Endothelial cell of umbilical vein (primary cell): ENCODE measurements around the gene SETBP1. TPM values are rescaled to one million over a fixed set of nuclear protein-coding genes. Genes with fewer than 3 reads are reported as not detected.

ENCODE experiments used
- BruUV-seq: library from RNA; stranded (reverse); fragments of 400-500 nt; replicated peaks from 2 replicates; lab custom pipeline; 2021; lab: Mats Ljungman, UMichigan
- CTCF ChIA-PET: fragments of 300-600, 350-600 bp; sonication (Branson Sonifier 250); formaldehyde crosslinking; loops from one replicate; lab custom pipeline; 2021; ENCODE audit warnings: antibody characterized with exemption, inconsistent platforms; lab: Charles Lee
- POLR2A ChIA-PET: fragments of 300-600, 350-600 bp; sonication (Branson Sonifier 250); formaldehyde crosslinking; loops from one replicate; lab custom pipeline; 2021; ENCODE audit warnings: antibody characterized with exemption, inconsistent platforms; lab: Charles Lee
- DNase-seq: peaks from one replicate; pipeline ENCODE4 v3.0.0-alpha.2; 2011; ENCODE audit warnings: low read depth, low spot score
- FAIRE-seq: peaks from 2 replicates; lab custom pipeline; 2011; peaks lifted over from hg19 to GRCh38; lab: Jason Lieb, UNC
- H2AFZ ChIP-seq: 2 replicates; pipeline ENCODE4 v1.6.0; 2012; ENCODE audit warnings: low read depth, low read length, control low read depth, inconsistent platforms
- H3K27ac ChIP-seq: 2 replicates; pipeline ENCODE4 v1.5.1; 2011; ENCODE audit warnings: low read depth, mild to moderate bottlenecking, control low read depth, low read length, moderate library complexity; ENCODE audit not compliant: insufficient read depth
- H3K27me3 ChIP-seq, 2 experiments: 2 replicates each; pipeline versions ENCODE4 v1.6.0 to v1.6.1; 2011; ENCODE audit warnings: low read length in 2 of 2, mixed read lengths in 1 of 2; ENCODE audit not compliant: control insufficient read depth in 2 of 2, insufficient read depth in 2 of 2
- H3K36me3 ChIP-seq, 2 experiments: 2 replicates in 1 of 2; 3 replicates in 1 of 2; pipeline ENCODE4 v1.5.1; 2011; ENCODE audit warnings: low read length in 2 of 2, mild to moderate bottlenecking in 1 of 2, moderate library complexity in 1 of 2; ENCODE audit not compliant: control insufficient read depth in 2 of 2, insufficient read depth in 2 of 2; ENCODE audit errors: extremely low read depth in 1 of 2
- H3K4me1 ChIP-seq: 3 replicates; pipeline ENCODE4 v1.5.1; 2011; ENCODE audit warnings: mild to moderate bottlenecking, low read length; ENCODE audit not compliant: control insufficient read depth, insufficient read depth; ENCODE audit errors: extremely low read depth
- H3K4me2 ChIP-seq: 2 replicates; pipeline ENCODE4 v1.6.1; 2011; ENCODE audit warnings: low read length, control low read depth, mixed read lengths; ENCODE audit not compliant: insufficient read depth
- H3K4me3 ChIP-seq, 3 experiments: fragments of 200-600 bp in 1 of 3; sonication (generic), shearing (Covaris generic) in 1 of 3; replicated peaks in 1 of 3; 2 replicates each; pipeline ENCODE4 v1.5.1; 2011 to 2016; ENCODE audit warnings: control low read depth in 3 of 3, low read length in 3 of 3, mild to moderate bottlenecking in 2 of 3, inconsistent platforms in 1 of 3, low read depth in 1 of 3, moderate library complexity in 1 of 3; ENCODE audit not compliant: insufficient read depth in 1 of 3
- H3K79me2 ChIP-seq: 2 replicates; pipeline ENCODE4 v1.6.0; 2012; ENCODE audit warnings: low read length, inconsistent platforms; ENCODE audit not compliant: control insufficient read depth, insufficient read depth
- H3K9ac ChIP-seq: replicated peaks from 2 replicates; pipeline ENCODE3; 2011; ENCODE audit warnings: low read length, control low read depth; ENCODE audit not compliant: insufficient read depth; ENCODE audit errors: extremely low read depth
- H3K9me1 ChIP-seq: replicated peaks from 3 replicates; pipeline ENCODE4 v1.6.0; 2011; ENCODE audit warnings: mild to moderate bottlenecking, low read length; ENCODE audit not compliant: control insufficient read depth, insufficient read depth; ENCODE audit errors: extremely low read depth
- H3K9me3 ChIP-seq: replicated peaks from 2 replicates; pipeline ENCODE4 v1.5.1; 2012; ENCODE audit warnings: low read length, inconsistent platforms; ENCODE audit not compliant: control insufficient read depth, insufficient read depth
- H4K20me1 ChIP-seq: replicated peaks from 2 replicates; pipeline ENCODE3; 2011; ENCODE audit warnings: mild to moderate bottlenecking, low read length; ENCODE audit not compliant: control insufficient read depth, insufficient read depth; ENCODE audit errors: extremely low read depth
- EZH2 ChIP-seq: IDR thresholded peaks from 2 replicates; pipeline ENCODE4 v1.6.1; 2012; ENCODE audit warnings: borderline replicate concordance, low read depth, mild to moderate bottlenecking, moderate library complexity, low read length, inconsistent platforms; ENCODE audit not compliant: severe bottlenecking
- FOS ChIP-seq: IDR thresholded peaks from 2 replicates; pipeline ENCODE4 v1.6.1; 2011; ENCODE audit warnings: mild to moderate bottlenecking, low read length, moderate library complexity, borderline replicate concordance; ENCODE audit not compliant: insufficient read depth
- JUN ChIP-seq: IDR thresholded peaks from 2 replicates; pipeline ENCODE4 v1.6.1; 2011; ENCODE audit warnings: borderline replicate concordance, low read depth; ENCODE audit not compliant: insufficient read length, insufficient read depth
- MYC ChIP-seq: IDR thresholded peaks from one replicate; pipeline ENCODE4 v1.6.1; 2011; ENCODE audit warnings: mild to moderate bottlenecking, low read depth, low read length
- POLR2A ChIP-seq: IDR thresholded peaks from 2 replicates; pipeline ENCODE4 v1.6.1; 2012; ENCODE audit warnings: low read depth, mild to moderate bottlenecking, control low read depth, low read length
- POLR2AphosphoS5 ChIP-seq: IDR thresholded peaks from 2 replicates; pipeline ENCODE4 v1.6.1; 2012; ENCODE audit warnings: low read depth, mild to moderate bottlenecking, control low read depth, low read length, moderate library complexity; ENCODE audit not compliant: insufficient read depth
- dilution Hi-C: fragments of 300-500 bp; cut with MboI; formaldehyde crosslinking; loops from one replicate; pipeline ENCODE4 v1.15.0; 2019; ENCODE audit warnings: low sequenced_read_pairs; ENCODE audit not compliant: extremely low pct_ligation_motif_present
- intact Hi-C: fragments of 100-400 bp; cut with micrococcal nuclease; formaldehyde crosslinking; loops from one replicate; pipeline ENCODE4 v1.10.0; 2022
- polyA plus RNA-seq, 4 experiments: library from polyadenylated mRNA; depleted of rRNA in 3 of 4; stranded (reverse) in 3 of 4; unstranded in 1 of 4; fragments of >200 nt; gene quantifications; 2 replicates each; pipeline versions ENCODE4 v1.2.1 to v1.2.3, GENCODE V29; 2011 to 2012; ENCODE audit warnings: missing spikeins in 1 of 4
- total RNA-seq: library from RNA; stranded (reverse); gene quantifications from 2 replicates; pipeline ENCODE4 v1.2.3, GENCODE V29; 2021
- TF ChIP-seq, protein P1 (sequence below): IDR thresholded peaks from 2 replicates; pipeline ENCODE4 v1.6.1; 2011; ENCODE audit not compliant: insufficient read depth, insufficient read length
- TF ChIP-seq, protein P2 (sequence below), 2 donors: IDR thresholded peaks; 1 replicate in 1 of 2; 2 replicates in 1 of 2; pipeline ENCODE4 v1.5.1; 2011; ENCODE audit warnings: low read length in 2 of 2, mild to moderate bottlenecking in 2 of 2, moderate library complexity in 2 of 2, control low read depth in 1 of 2, inconsistent platforms in 1 of 2, low read depth in 1 of 2; ENCODE audit not compliant: insufficient read depth in 1 of 2; ENCODE audit errors: extremely low read depth in 1 of 2

SETBP1 gene
- total and polyA plus RNA-seq, 2 donors (not counting 3 experiments of a cell fraction or from before 2014, with no cell fraction given): 0.76 to 3.1 TPM

DNA sequence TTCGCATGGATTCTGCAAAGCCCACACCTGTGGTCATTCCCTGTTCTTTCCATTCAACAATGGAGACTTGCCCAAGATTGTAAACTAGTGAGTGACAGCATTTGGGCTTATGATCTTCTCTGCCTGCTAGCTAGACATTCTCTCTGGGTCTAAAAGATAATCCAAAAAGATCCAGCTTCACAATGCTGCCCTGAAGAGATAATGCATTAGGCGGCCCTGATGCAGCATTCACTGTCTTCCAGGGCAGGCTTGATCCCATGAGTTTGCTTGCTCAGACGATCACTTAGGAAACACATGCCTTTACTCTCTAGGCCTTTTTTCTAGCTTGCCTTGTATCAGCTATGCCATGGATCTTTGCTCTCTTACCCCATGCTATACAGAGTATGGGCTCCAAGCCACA lies 196.1 kb downstream of the SETBP1 start:
- ChIA-PET CTCF (no interaction called here), POLR2A (no interaction called here)
- no peak overlapping the region for H3K9ac ChIP-seq
- H3K9me1 ChIP-seq: no peaks in the 10 kb centered on the region
- no peaks in the 10 kb centered on the region for H3K27me3 ChIP-seq
- H3K79me2 ChIP-seq: no peaks in the 10 kb centered on the region
- TF ChIP-seq FOS (no peak), JUN (no peak), POLR2A (no peak), EZH2 (no peak), MYC (no peak), POLR2AphosphoS5 (no peak)
- TF ChIP-seq, protein P1, sequence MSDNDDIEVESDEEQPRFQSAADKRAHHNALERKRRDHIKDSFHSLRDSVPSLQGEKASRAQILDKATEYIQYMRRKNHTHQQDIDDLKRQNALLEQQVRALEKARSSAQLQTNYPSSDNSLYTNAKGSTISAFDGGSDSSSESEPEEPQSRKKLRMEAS: no peak
- TF ChIP-seq, protein P2, sequence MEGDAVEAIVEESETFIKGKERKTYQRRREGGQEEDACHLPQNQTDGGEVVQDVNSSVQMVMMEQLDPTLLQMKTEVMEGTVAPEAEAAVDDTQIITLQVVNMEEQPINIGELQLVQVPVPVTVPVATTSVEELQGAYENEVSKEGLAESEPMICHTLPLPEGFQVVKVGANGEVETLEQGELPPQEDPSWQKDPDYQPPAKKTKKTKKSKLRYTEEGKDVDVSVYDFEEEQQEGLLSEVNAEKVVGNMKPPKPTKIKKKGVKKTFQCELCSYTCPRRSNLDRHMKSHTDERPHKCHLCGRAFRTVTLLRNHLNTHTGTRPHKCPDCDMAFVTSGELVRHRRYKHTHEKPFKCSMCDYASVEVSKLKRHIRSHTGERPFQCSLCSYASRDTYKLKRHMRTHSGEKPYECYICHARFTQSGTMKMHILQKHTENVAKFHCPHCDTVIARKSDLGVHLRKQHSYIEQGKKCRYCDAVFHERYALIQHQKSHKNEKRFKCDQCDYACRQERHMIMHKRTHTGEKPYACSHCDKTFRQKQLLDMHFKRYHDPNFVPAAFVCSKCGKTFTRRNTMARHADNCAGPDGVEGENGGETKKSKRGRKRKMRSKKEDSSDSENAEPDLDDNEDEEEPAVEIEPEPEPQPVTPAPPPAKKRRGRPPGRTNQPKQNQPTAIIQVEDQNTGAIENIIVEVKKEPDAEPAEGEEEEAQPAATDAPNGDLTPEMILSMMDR (IDR thresholded peaks at IDR 0.05; ENCODE audit: extremely low read depth in 1 of 2, insufficient read depth in 1 of 2, low read depth in 1 of 2, low read length in 2 of 2): no peak
- H3K4me1 ChIP-seq: no peaks in the 10 kb centered on the region
- DNase-seq (no peak), FAIRE-seq (no peak)
- no peaks in the 10 kb centered on the region for H4K20me1 ChIP-seq
- H3K36me3 ChIP-seq: no peaks in the 10 kb centered on the region
- no peaks in the 10 kb centered on the region for H3K9me3 ChIP-seq
- H3K4me2 ChIP-seq: no peak overlapping the region
- no peak overlapping the region for H2AFZ ChIP-seq
- H3K4me3 ChIP-seq: no peak overlapping the region
- no peak overlapping the region for H3K27ac ChIP-seq
- dilution Hi-C loops (no loop called here), intact Hi-C loops (no loop called here)
- no TSS peak for BruUV-seq
